Measurements from ENCODE around the gene THAP3. TPM values are rescaled to one million over a fixed set of nuclear protein-coding genes. Genes with fewer than 3 reads are reported as not detected.
"Not testable (repeated sequence)": the region's sequence is repeated elsewhere in the genome, so short reads cannot be mapped to it uniquely, and the experiment has no call there.

Gene THAP3
- total RNA-seq, 1 donor: 7.6 TPM

- no peak overlapping the region for H3K4me3 ChIP-seq (ENCODE audit: low read length)
- no peaks in the 10 kb centered on the region for H3K9me3 ChIP-seq (ENCODE audit: low read depth, low read length)
- H3K27me3 ChIP-seq (ENCODE audit: insufficient read depth, low read length): no peaks in the 10 kb centered on the region
- H3K4me1 ChIP-seq (ENCODE audit: insufficient read depth, low read length): no peaks in the 10 kb centered on the region
Observed at GRCh38 chr1:6634371-6635052, 9.8 kb downstream of the THAP3 start.

GRCh38 chr1:6635161-6635909 is 10.7 kb downstream of the THAP3 start:
- H3K27me3 ChIP-seq (ENCODE audit: insufficient read depth, low read length): no peaks in the 10 kb centered on the region
- no peaks in the 10 kb centered on the region for H3K4me1 ChIP-seq (ENCODE audit: insufficient read depth, low read length)
- H3K9me3 ChIP-seq (ENCODE audit: low read depth, low read length): no peaks in the 10 kb centered on the region
- no peak overlapping the region for H3K4me3 ChIP-seq (ENCODE audit: low read length)

DNA sequence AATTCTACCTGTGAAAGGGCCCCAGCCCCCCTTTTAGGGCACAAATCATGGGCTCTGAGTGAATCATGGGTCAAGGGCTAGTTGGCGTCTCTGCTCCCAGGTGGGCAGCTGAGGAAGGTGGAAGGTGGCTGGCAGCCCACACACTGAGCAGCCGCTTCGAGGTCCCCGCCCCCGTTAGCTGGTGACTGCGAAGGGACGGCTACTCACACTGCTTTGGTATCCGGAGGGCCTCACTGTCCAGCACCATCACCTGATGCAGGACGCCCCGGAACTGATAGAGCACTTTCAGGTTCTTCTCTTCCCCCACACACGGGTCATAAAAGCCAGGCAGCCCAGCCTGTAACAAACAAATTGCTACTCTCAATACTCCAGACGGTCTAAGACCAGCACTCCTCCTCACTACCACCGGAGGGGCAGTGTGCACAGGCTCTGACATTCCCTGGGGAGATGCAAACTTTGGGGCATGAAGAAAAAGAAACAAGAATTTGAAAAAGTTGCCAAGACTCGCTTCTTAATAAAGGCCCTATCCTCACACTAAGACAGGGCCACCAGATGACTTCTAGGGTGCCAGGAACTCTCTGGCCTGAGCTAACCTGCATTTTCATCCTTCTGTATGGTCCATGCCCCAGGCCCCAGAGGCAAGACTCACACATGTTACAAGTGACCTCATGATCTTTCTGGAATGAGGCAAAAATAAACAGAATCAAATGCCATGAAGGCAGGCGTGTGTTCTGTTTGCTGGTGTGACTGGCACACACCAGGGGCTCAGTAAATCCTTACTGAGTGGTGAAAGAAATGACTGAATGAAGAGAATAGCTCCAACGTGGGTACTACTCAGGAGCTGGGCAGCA is 11.5 kb downstream of the THAP3 start:
- no peaks in the 10 kb centered on the region for H3K9me3 ChIP-seq (ENCODE audit: low read depth, low read length)
- H3K4me1 ChIP-seq (ENCODE audit: insufficient read depth, low read length): no peaks in the 10 kb centered on the region
- no peaks in the 10 kb centered on the region for H3K27me3 ChIP-seq (ENCODE audit: insufficient read depth, low read length)
- no peak overlapping the region for H3K4me3 ChIP-seq (ENCODE audit: low read length)

- not testable (repeated sequence) for H3K4me3 ChIP-seq (ENCODE audit: low read length); H3K27me3 ChIP-seq (ENCODE audit: insufficient read depth, low read length); H3K4me1 ChIP-seq (ENCODE audit: insufficient read depth, low read length); H3K9me3 ChIP-seq (ENCODE audit: low read depth, low read length)
Observed at GRCh38 chr1:6636778-6637177, 12.1 kb downstream of the THAP3 start.

- H3K4me1 ChIP-seq (ENCODE audit: insufficient read depth, low read length): no peaks in the 10 kb centered on the region
- H3K27me3 ChIP-seq (ENCODE audit: insufficient read depth, low read length): no peaks in the 10 kb centered on the region
- no peak overlapping the region for H3K4me3 ChIP-seq (ENCODE audit: low read length)
- H3K9me3 ChIP-seq (ENCODE audit: low read depth, low read length): no peaks in the 10 kb centered on the region
Observed at GRCh38 chr1:6637770-6638169, 13.1 kb downstream of the THAP3 start.

DNA sequence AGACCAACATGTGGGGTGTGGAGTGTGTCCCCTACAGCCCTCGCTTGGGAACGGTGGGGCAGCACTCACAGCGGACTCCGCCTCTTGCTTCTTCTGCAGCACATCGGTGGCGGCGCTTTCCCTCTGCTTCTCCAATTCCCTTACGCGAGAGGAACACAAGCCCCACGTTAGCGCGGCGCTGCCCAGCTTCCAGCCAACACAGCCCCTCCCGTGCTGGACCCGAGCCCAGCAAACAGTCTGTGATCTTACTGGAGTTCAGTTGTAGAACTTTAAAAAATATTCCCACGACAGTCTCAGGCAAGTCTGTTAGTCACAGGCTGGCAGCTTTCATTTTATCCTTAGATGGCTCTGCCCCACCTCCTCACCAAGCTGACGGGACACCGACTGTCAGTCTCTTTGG is 13.6 kb downstream of the THAP3 start:
- Histone ChIP-seq H3K4me3 (ENCODE audit: low read length) (no peak overlapping the region), H3K9me3 (ENCODE audit: low read depth, low read length) (no peaks in the 10 kb centered on the region), H3K27me3 (ENCODE audit: insufficient read depth, low read length) (no peaks in the 10 kb centered on the region), H3K4me1 (ENCODE audit: insufficient read depth, low read length) (no peaks in the 10 kb centered on the region)

GRCh38 chr1:6640867-6641266 is 16.2 kb downstream of the THAP3 start:
- not testable (repeated sequence) for H3K27me3 ChIP-seq (ENCODE audit: insufficient read depth, low read length); H3K9me3 ChIP-seq (ENCODE audit: low read depth, low read length); H3K4me3 ChIP-seq (ENCODE audit: low read length); H3K4me1 ChIP-seq (ENCODE audit: insufficient read depth, low read length)

DNA sequence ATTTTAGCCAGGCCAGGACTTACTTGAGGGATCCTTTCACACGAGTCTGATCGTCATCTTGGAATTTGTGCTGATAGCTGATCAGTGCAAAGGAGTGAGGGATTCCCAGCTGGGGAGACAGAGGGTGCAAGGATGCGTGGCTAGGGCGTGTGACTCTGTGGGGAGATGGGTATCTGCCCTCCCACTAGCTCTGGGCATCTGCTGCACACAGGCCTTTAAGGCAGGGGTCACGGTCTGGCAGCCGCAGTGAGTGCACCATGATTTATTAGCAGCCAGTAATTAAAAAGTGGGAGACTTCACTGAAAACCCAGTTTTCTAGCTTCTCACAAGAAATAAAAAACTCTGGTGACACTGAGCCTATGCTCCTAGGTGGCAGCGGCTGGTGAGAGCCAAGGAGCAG is 20.4 kb downstream of the THAP3 start:
- Histone ChIP-seq H3K4me1 (ENCODE audit: insufficient read depth, low read length) (no peaks in the 10 kb centered on the region), H3K27me3 (ENCODE audit: insufficient read depth, low read length) (no peaks in the 10 kb centered on the region), H3K9me3 (ENCODE audit: low read depth, low read length) (no peaks in the 10 kb centered on the region), H3K4me3 (ENCODE audit: low read length) (no peak overlapping the region)

GRCh38 chr1:6646499-6647148 is 22.0 kb downstream of the THAP3 start:
- Histone ChIP-seq H3K27me3 (ENCODE audit: insufficient read depth, low read length) (no peaks in the 10 kb centered on the region), H3K4me3 (ENCODE audit: low read length) (no peak overlapping the region), H3K9me3 (ENCODE audit: low read depth, low read length) (no peaks in the 10 kb centered on the region), H3K4me1 (ENCODE audit: insufficient read depth, low read length) (no peaks in the 10 kb centered on the region)

GRCh38 chr1:6648556-6648955 is 23.9 kb downstream of the THAP3 start:
- Histone ChIP-seq H3K4me3 (ENCODE audit: low read length) (no peak overlapping the region), H3K9me3 (ENCODE audit: low read depth, low read length) (no peaks in the 10 kb centered on the region), H3K4me1 (ENCODE audit: insufficient read depth, low read length) (no peaks in the 10 kb centered on the region), H3K27me3 (ENCODE audit: insufficient read depth, low read length) (no peaks in the 10 kb centered on the region)

DNA sequence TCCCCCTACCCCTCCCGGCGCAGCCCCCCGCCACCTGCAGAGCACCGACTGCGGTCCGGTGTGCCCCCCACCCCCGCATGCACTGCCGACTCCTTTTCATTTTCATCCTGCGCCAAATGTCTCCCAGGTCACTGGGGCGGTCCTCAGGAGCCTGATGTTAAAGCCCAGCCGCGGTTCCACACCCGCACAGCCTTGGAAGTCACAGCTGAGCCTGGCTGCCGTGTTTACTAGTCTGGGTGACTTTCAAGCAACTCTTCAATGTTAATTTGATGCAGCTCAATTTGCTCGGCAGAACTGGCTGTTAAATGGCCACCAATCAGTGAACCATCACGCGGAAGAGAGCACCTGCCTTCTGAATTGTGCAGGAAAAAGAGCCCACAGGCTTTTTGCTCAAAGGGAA is 27.2 kb downstream of the THAP3 start:
- Histone ChIP-seq H3K27me3 (ENCODE audit: insufficient read depth, low read length) (no peaks in the 10 kb centered on the region), H3K4me1 (ENCODE audit: insufficient read depth, low read length) (no peaks in the 10 kb centered on the region), H3K9me3 (ENCODE audit: low read depth, low read length) (no peaks in the 10 kb centered on the region), H3K4me3 (ENCODE audit: low read length) (no peak overlapping the region)

- no peaks in the 10 kb centered on the region for H3K27me3 ChIP-seq (ENCODE audit: insufficient read depth, low read length)
- no peak overlapping the region for H3K4me3 ChIP-seq (ENCODE audit: low read length)
- H3K4me1 ChIP-seq (ENCODE audit: insufficient read depth, low read length): no peaks in the 10 kb centered on the region
- H3K9me3 ChIP-seq (ENCODE audit: low read depth, low read length): no peaks in the 10 kb centered on the region
Observed at GRCh38 chr1:6652986-6653385, 28.3 kb downstream of the THAP3 start.

DNA sequence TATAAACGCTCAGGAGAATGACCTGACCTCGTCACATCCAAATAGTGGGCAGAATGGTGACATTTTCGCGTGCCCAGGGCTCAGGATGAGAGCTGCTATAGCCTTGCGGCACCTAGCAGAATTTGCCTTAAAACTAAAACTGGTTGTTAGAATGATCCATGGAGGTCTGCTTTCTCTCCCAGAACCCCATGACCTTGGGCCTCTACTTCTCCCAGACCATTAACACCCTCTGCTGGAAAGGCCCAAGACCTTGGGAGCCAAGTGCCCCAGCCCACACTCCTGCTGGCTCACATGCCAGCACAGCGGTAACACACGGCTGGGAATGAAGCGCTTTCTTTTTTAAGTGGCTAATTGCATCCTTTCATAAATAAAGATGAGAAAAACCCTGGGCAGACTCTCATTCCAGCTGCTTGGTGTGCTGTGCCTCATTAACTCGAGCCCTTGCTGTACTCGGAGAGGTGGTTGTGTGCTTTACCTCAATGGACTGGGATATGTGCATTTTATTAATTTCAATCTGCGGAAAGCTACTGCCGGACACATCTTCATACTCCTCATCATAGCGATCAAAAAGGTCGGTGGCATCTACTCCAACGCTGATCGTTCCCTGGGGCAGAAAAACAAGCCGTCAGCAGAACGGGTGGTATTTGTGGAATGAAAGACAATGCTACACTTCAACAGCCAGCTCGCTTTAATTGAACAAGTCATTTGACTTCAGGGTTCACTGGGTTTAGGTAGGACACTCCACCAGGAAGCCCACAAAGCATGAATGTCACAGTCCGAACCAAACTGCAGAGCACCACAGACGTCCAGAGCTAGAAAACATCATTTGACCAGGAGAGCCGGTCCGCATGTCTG is 29.0 kb downstream of the THAP3 start:
- Histone ChIP-seq H3K27me3 (ENCODE audit: insufficient read depth, low read length) (no peaks in the 10 kb centered on the region), H3K4me1 (ENCODE audit: insufficient read depth, low read length) (no peaks in the 10 kb centered on the region), H3K9me3 (ENCODE audit: low read depth, low read length) (no peaks in the 10 kb centered on the region), H3K4me3 (ENCODE audit: low read length) (no peak overlapping the region)

DNA sequence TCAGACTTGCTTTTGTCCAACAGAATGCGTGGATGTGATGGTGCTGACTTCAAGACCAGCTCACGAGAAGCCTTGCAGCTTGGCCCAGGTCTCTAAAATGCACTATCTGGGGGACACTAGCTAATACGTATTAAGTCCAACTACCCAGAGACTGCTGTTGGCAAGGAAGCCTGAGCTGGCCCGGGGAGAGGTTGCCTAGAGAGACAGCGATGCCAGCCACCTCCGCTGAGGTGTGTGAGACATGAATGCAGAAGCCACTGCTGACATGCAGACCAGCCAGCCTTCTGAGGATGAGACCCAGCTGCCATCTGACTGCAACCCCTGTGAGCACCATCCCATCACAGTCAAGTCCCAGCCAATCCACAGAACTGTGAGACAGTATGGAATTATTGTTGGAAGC is 32.5 kb downstream of the THAP3 start:
- Histone ChIP-seq H3K4me1 (ENCODE audit: insufficient read depth, low read length) (no peaks in the 10 kb centered on the region), H3K9me3 (ENCODE audit: low read depth, low read length) (no peaks in the 10 kb centered on the region), H3K27me3 (ENCODE audit: insufficient read depth, low read length) (no peaks in the 10 kb centered on the region), H3K4me3 (ENCODE audit: low read length) (no peak overlapping the region)

Data from mononuclear cell (primary cell).